BJ (cell line): ENCODE data around the gene NID1. TPM values are rescaled to one million over a fixed set of nuclear protein-coding genes. Genes with fewer than 3 reads are reported as not detected.

ENCODE experiments used
- CTCF ChIA-PET: fragments of 350-600 bp; formaldehyde crosslinking; extraction: SDS; loops from one replicate; lab custom pipeline; 2021; ENCODE audit warnings: antibody characterized with exemption, inconsistent platforms; lab: Yijun Ruan, JAX
- POLR2A ChIA-PET: fragments of 300-600 bp; sonication (Branson Sonifier 250); formaldehyde crosslinking; extraction: SDS; loops from one replicate; lab custom pipeline; 2021; ENCODE audit warnings: antibody characterized with exemption; lab: Charles Lee
- DNase-seq: peaks from one replicate; pipeline ENCODE4 v3.0.0-alpha.2; 2011; ENCODE audit warnings: low read depth
- H3K27me3 ChIP-seq: 2 replicates; pipeline ENCODE4 v1.6.0; 2011; ENCODE audit warnings: low read length; ENCODE audit not compliant: control insufficient read depth, insufficient read depth
- H3K36me3 ChIP-seq: 2 replicates; pipeline ENCODE4 v1.5.1; 2011; ENCODE audit warnings: low read length; ENCODE audit not compliant: control insufficient read depth, insufficient read depth
- H3K4me3 ChIP-seq: 2 replicates; pipeline ENCODE4 v1.5.1; 2011; ENCODE audit warnings: low read depth, mild to moderate bottlenecking, control low read depth, low read length
- CTCF ChIP-seq: IDR thresholded peaks from 2 replicates; pipeline ENCODE4 v1.5.1; 2011; ENCODE audit warnings: low read depth, mild to moderate bottlenecking, control low read depth, inconsistent platforms, low read length, moderate library complexity; ENCODE audit not compliant: insufficient read depth
- polyA plus RNA-seq: library from polyadenylated mRNA; depleted of rRNA; stranded (reverse); fragments of >200 nt; gene quantifications from 2 replicates; pipeline ENCODE4 v1.2.3, GENCODE V29; 2011

Gene NID1
- polyA plus RNA-seq, 1 experiment, result 182 TPM

DNA sequence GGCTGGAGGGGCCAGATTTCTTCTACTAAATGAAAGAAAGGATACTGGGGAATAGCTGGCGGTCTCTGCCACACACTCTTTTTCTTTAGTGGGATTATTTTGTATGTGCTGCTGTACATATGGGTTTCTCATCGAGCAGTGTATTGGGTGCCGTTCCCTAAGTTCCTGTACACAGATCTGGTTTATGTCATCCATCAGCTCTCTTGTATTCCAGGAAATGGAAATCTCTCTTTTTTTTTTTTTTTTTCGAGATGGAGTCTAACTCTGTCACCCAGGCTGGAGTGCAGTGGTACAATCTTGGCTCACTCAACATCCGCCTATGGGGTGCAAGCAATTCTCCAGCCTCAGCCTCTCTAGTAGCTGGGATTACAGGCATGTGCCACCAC lies 27.0 kb upstream of the NID1 start:
- Histone ChIP-seq H3K4me3 (no peak overlapping the region), H3K36me3 (no peaks in the 10 kb centered on the region), H3K27me3 (no peaks in the 10 kb centered on the region)
- ChIA-PET CTCF (interaction anchor here (0.6 kb wide), 1 partner anchor 140 kb away, joined by 3 read pairs; no protein-coding TSS in a partner anchor), POLR2A (no interaction called here)
- DNase-seq, result no peak
- TF ChIP-seq CTCF, result no peak

GRCh38 chr1:236090741-236091147 lies 25.9 kb upstream of the NID1 start:
- Histone ChIP-seq H3K27me3 (no peaks in the 10 kb centered on the region), H3K36me3 (no peaks in the 10 kb centered on the region), H3K4me3 (no peak overlapping the region)
- ChIA-PET CTCF (no interaction called here), POLR2A (no interaction called here)
- no peak for TF ChIP-seq CTCF
- DNase-seq, result no peak

GRCh38 chr1:236089046-236089773 lies 24.3 kb upstream of the NID1 start:
- ChIA-PET POLR2A (no interaction called here), CTCF (no interaction called here)
- Histone ChIP-seq H3K36me3 (no peaks in the 10 kb centered on the region), H3K4me3 (no peak overlapping the region), H3K27me3 (no peaks in the 10 kb centered on the region)
- no peak for TF ChIP-seq CTCF
- no peak for DNase-seq

GRCh38 chr1:236086537-236086936 lies 21.6 kb upstream of the NID1 start:
- CTCF ChIA-PET, result no interaction called here
- no peaks in the 10 kb centered on the region for H3K36me3 ChIP-seq
- POLR2A ChIA-PET, result no interaction called here
- H3K27me3 ChIP-seq, result no peaks in the 10 kb centered on the region
- H3K4me3 ChIP-seq, result no peak overlapping the region
- no peak for TF ChIP-seq CTCF
- no peak for DNase-seq

DNA sequence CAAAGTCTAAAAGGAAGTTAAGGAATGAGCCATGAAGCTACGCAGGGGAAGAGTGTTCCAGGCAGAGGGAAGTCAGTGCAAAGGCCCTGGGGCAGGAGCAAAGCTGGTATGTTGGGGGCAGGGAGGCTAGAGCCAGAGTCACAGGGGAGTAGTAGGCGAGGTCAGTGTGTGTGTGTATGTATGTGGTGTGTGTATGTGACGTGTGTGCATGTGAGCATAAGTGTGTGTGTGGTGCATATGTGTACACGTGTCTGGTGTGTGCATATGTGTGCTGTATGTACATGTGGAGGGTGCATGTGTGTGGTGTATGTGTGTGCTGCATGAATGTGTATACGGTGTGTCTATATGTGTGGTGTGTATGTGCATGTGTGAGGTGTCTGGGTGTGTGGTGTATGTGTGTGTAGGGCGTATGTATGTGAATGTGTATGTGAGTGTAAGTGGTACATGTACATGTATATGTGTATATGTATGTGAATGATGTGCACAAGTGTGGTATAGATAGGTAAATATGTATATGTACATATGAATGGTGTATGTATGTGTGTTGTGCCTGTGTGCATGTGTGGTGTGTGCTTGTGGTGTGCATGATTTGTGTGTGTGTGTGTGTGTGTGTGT lies 20.8 kb upstream of the NID1 start:
- ChIA-PET POLR2A (no interaction called here), CTCF (interaction anchor here (1.5 kb wide), 1 partner anchor 17 kb away, joined by 3 read pairs; no protein-coding TSS in a partner anchor)
- Histone ChIP-seq H3K36me3 (no peaks in the 10 kb centered on the region), H3K4me3 (no peak overlapping the region), H3K27me3 (no peaks in the 10 kb centered on the region)
- DNase-seq, result no peak
- no peak for TF ChIP-seq CTCF
